WTC11 (cell line): ENCODE results near the gene TIMM13. TPM values are rescaled to one million over a fixed set of nuclear protein-coding genes. Genes with fewer than 3 reads are reported as not detected.

ENCODE experiments used
- ATAC-seq: fragments of 200-7000 bp; cut with Tn5 transposase; 2 replicates; pipeline ENCODE4 v1.10.0; 2021; ENCODE audit warnings: mild to moderate bottlenecking, moderate library complexity
- CTCF ChIA-PET: fragments of 300-600 bp; sonication (Branson Sonifier 250); formaldehyde crosslinking; loops from one replicate; lab custom pipeline; 2021; ENCODE audit warnings: antibody characterized with exemption; lab: Charles Lee
- POLR2A ChIA-PET: fragments of 350-600 bp; sonication (Branson Sonifier 250); formaldehyde crosslinking; loops from one replicate; lab custom pipeline; 2021; ENCODE audit warnings: antibody characterized with exemption; lab: Charles Lee
- DNase-seq: peaks from one replicate; pipeline ENCODE4 v3.0.0; 2021; ENCODE audit warnings: low spot score
- H3K27ac Mint-ChIP-seq: 2 replicates; pipeline ENCODE4 v1.8.0; 2021; ENCODE audit warnings: mixed read lengths
- H3K27me3 Mint-ChIP-seq: 2 replicates; pipeline ENCODE4 v1.8.0; 2021; ENCODE audit warnings: low read depth, mild to moderate bottlenecking, moderate library complexity, mixed read lengths
- H3K36me3 Mint-ChIP-seq: 2 replicates; pipeline ENCODE4 v1.8.0; 2021; ENCODE audit warnings: mixed read lengths
- H3K4me1 Mint-ChIP-seq: 2 replicates; pipeline ENCODE4 v1.8.0; 2022; ENCODE audit warnings: mixed read lengths
- H3K4me3 Mint-ChIP-seq: 2 replicates; pipeline ENCODE4 v1.8.0; 2021; ENCODE audit warnings: mild to moderate bottlenecking, moderate library complexity, mixed read lengths
- H3K9me3 Mint-ChIP-seq: 2 replicates; pipeline ENCODE4 v1.8.0; 2021; ENCODE audit warnings: mixed read lengths
- FOXP1 ChIP-seq: sonication (generic); formaldehyde crosslinking; IDR thresholded peaks from 2 replicates; pipeline ENCODE4 v1.8.0; 2022; ENCODE audit warnings: missing genetic modification reagents, mild to moderate bottlenecking, moderate library complexity, borderline replicate concordance
- JAZF1 ChIP-seq: fragments of 250-450 bp; sonication (Bioruptor Pico); IDR thresholded peaks from 2 replicates; pipeline ENCODE4 v1.9.0; 2021; ENCODE audit warnings: moderate library complexity, mild to moderate bottlenecking, inconsistent platforms
- MXD4 ChIP-seq: fragments of 250-450 bp; sonication (Bioruptor Pico); IDR thresholded peaks from 2 replicates; pipeline ENCODE4 v1.8.0; 2021; ENCODE audit warnings: mild to moderate bottlenecking, moderate library complexity, borderline replicate concordance
- NR1H2 ChIP-seq: sonication (generic); formaldehyde crosslinking; IDR thresholded peaks from 2 replicates; pipeline ENCODE4 v1.9.0; 2021; ENCODE audit warnings: mild to moderate bottlenecking, moderate library complexity, missing genetic modification reagents
- NR3C1 ChIP-seq: sonication (generic); formaldehyde crosslinking; conservative IDR thresholded peaks from 2 replicates; pipeline ENCODE4 v1.8.1; 2023; ENCODE audit warnings: low read depth, mild to moderate bottlenecking, missing genetic modification reagents
- RELA ChIP-seq: sonication (generic); formaldehyde crosslinking; IDR thresholded peaks from 2 replicates; pipeline ENCODE4 v1.8.1; 2022; ENCODE audit warnings: missing genetic modification reagents, mild to moderate bottlenecking, borderline replicate concordance
- SMAD4 ChIP-seq: sonication (generic); formaldehyde crosslinking; IDR thresholded peaks from 2 replicates; pipeline ENCODE4 v1.8.0; 2022; ENCODE audit warnings: mild to moderate bottlenecking, missing genetic modification reagents
- TEAD4 ChIP-seq: sonication (generic); formaldehyde crosslinking; IDR thresholded peaks from 2 replicates; pipeline ENCODE4 v1.8.0; 2022; ENCODE audit warnings: mild to moderate bottlenecking, missing genetic modification reagents
- ZBTB21 ChIP-seq: sonication (generic); formaldehyde crosslinking; IDR thresholded peaks from 2 replicates; pipeline ENCODE4 v1.8.1; 2023; ENCODE audit warnings: mild to moderate bottlenecking, missing genetic modification reagents, borderline replicate concordance
- ZNF263 ChIP-seq: sonication (generic); formaldehyde crosslinking; IDR thresholded peaks from 2 replicates; pipeline ENCODE4 v1.8.1; 2022; ENCODE audit warnings: low read depth, mild to moderate bottlenecking, moderate library complexity, missing genetic modification reagents
- total RNA-seq: library from RNA; stranded (reverse); gene quantifications from 3 replicates; pipeline ENCODE4 v1.2.3, GENCODE V29; 2021
- TF ChIP-seq, protein P1 (sequence below): sonication (generic); formaldehyde crosslinking; IDR thresholded peaks from 2 replicates; pipeline ENCODE4 v1.8.1; 2023; ENCODE audit warnings: mild to moderate bottlenecking, moderate library complexity, missing genetic modification reagents
- TF ChIP-seq, protein P2 (sequence below): sonication (generic); formaldehyde crosslinking; IDR thresholded peaks from 2 replicates; pipeline ENCODE4 v1.8.0; 2022; ENCODE audit warnings: mild to moderate bottlenecking, missing genetic modification reagents
- TF ChIP-seq, protein P3 (sequence below): sonication (generic); formaldehyde crosslinking; IDR thresholded peaks from 2 replicates; pipeline ENCODE4 v1.8.0; 2023; ENCODE audit warnings: missing genetic modification reagents, mild to moderate bottlenecking, borderline replicate concordance
- TF ChIP-seq, protein P4 (sequence below): sonication (generic); formaldehyde crosslinking; IDR thresholded peaks from 2 replicates; pipeline ENCODE4 v1.8.1; 2022; ENCODE audit warnings: low read depth, mild to moderate bottlenecking, moderate library complexity, missing genetic modification reagents, borderline replicate concordance
- TF ChIP-seq, protein P5 (sequence below): sonication (generic); formaldehyde crosslinking; IDR thresholded peaks from 2 replicates; pipeline ENCODE4 v1.8.1; 2023; ENCODE audit warnings: mild to moderate bottlenecking, missing genetic modification reagents, borderline replicate concordance
- TF ChIP-seq, protein P6 (sequence below): fragments of 250-450 bp; sonication (Bioruptor Pico); IDR thresholded peaks from 2 replicates; pipeline ENCODE4 v1.8.0; 2021; ENCODE audit warnings: mild to moderate bottlenecking
- TF ChIP-seq, protein P7 (sequence below): sonication (generic); formaldehyde crosslinking; IDR thresholded peaks from 2 replicates; pipeline ENCODE4 v1.8.0; 2022; ENCODE audit warnings: mild to moderate bottlenecking, missing genetic modification reagents
- TF ChIP-seq, protein P8 (sequence below): sonication (generic); formaldehyde crosslinking; IDR thresholded peaks from 2 replicates; pipeline ENCODE4 v1.8.1; 2023; ENCODE audit warnings: mild to moderate bottlenecking, missing genetic modification reagents, moderate library complexity
- TF ChIP-seq, protein P9 (sequence below): sonication (generic); formaldehyde crosslinking; conservative IDR thresholded peaks from 2 replicates; pipeline ENCODE4 v1.8.1; 2022; ENCODE audit warnings: mild to moderate bottlenecking, missing genetic modification reagents

TIMM13 gene
- total RNA-seq, 1 experiment from 2014 or later, result 342 TPM

DNA sequence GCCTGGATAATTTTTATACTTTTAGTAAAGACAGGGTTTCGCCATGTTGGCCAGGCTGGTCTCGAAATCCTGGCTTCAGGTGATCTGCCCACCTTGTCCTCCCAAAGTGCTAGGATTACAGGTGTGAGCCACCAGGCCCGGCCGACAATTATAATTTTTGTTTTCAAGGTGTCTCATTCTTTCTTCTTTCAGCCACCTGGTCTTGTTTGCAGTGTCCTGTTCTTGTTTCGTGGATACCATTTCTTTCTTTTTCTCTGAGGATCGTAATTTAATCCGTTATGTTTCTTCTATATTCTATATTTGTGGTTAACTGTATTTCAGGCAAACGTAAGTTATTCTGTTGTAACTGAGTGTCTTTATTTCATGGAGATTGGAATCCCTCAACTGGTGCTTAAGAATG is 15.7 kb downstream of the TIMM13 start:
- CTCF ChIA-PET, result interaction anchor here (0.6 to 1.1 kb wide), 2 partner anchors 14 to 15 kb away, joined by 3 read pairs; no protein-coding TSS in a partner anchor
- ATAC-seq (no peak), DNase-seq (no peak)
- H3K27ac Mint-ChIP-seq, result no peak overlapping the region
- TF ChIP-seq ZBTB21 (CRISPR knock-in tag), result no peak
- TF ChIP-seq, protein P1, sequence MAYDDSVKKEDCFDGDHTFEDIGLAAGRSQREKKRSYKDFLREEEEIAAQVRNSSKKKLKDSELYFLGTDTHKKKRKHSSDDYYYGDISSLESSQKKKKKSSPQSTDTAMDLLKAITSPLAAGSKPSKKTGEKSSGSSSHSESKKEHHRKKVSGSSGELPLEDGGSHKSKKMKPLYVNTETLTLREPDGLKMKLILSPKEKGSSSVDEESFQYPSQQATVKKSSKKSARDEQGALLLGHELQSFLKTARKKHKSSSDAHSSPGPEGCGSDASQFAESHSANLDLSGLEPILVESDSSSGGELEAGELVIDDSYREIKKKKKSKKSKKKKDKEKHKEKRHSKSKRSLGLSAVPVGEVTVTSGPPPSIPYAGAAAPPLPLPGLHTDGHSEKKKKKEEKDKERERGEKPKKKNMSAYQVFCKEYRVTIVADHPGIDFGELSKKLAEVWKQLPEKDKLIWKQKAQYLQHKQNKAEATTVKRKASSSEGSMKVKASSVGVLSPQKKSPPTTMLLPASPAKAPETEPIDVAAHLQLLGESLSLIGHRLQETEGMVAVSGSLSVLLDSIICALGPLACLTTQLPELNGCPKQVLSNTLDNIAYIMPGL (CRISPR knock-in tag), result no peak
- TF ChIP-seq, protein P2, sequence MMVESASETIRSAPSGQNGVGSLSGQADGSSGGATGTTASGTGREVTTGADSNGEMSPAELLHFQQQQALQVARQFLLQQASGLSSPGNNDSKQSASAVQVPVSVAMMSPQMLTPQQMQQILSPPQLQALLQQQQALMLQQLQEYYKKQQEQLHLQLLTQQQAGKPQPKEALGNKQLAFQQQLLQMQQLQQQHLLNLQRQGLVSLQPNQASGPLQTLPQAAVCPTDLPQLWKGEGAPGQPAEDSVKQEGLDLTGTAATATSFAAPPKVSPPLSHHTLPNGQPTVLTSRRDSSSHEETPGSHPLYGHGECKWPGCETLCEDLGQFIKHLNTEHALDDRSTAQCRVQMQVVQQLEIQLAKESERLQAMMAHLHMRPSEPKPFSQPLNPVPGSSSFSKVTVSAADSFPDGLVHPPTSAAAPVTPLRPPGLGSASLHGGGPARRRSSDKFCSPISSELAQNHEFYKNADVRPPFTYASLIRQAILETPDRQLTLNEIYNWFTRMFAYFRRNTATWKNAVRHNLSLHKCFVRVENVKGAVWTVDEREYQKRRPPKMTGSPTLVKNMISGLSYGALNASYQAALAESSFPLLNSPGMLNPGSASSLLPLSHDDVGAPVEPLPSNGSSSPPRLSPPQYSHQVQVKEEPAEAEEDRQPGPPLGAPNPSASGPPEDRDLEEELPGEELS (CRISPR knock-in tag), result no peak
- TF ChIP-seq, protein P3, sequence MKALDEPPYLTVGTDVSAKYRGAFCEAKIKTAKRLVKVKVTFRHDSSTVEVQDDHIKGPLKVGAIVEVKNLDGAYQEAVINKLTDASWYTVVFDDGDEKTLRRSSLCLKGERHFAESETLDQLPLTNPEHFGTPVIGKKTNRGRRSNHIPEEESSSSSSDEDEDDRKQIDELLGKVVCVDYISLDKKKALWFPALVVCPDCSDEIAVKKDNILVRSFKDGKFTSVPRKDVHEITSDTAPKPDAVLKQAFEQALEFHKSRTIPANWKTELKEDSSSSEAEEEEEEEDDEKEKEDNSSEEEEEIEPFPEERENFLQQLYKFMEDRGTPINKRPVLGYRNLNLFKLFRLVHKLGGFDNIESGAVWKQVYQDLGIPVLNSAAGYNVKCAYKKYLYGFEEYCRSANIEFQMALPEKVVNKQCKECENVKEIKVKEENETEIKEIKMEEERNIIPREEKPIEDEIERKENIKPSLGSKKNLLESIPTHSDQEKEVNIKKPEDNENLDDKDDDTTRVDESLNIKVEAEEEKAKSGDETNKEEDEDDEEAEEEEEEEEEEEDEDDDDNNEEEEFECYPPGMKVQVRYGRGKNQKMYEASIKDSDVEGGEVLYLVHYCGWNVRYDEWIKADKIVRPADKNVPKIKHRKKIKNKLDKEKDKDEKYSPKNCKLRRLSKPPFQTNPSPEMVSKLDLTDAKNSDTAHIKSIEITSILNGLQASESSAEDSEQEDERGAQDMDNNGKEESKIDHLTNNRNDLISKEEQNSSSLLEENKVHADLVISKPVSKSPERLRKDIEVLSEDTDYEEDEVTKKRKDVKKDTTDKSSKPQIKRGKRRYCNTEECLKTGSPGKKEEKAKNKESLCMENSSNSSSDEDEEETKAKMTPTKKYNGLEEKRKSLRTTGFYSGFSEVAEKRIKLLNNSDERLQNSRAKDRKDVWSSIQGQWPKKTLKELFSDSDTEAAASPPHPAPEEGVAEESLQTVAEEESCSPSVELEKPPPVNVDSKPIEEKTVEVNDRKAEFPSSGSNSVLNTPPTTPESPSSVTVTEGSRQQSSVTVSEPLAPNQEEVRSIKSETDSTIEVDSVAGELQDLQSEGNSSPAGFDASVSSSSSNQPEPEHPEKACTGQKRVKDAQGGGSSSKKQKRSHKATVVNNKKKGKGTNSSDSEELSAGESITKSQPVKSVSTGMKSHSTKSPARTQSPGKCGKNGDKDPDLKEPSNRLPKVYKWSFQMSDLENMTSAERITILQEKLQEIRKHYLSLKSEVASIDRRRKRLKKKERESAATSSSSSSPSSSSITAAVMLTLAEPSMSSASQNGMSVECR, result no peak
- TF ChIP-seq, protein P4, sequence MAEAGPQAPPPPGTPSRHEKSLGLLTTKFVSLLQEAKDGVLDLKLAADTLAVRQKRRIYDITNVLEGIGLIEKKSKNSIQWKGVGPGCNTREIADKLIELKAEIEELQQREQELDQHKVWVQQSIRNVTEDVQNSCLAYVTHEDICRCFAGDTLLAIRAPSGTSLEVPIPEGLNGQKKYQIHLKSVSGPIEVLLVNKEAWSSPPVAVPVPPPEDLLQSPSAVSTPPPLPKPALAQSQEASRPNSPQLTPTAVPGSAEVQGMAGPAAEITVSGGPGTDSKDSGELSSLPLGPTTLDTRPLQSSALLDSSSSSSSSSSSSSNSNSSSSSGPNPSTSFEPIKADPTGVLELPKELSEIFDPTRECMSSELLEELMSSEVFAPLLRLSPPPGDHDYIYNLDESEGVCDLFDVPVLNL, result no peak
- no peak for TF ChIP-seq JAZF1
- TF ChIP-seq, protein P5, sequence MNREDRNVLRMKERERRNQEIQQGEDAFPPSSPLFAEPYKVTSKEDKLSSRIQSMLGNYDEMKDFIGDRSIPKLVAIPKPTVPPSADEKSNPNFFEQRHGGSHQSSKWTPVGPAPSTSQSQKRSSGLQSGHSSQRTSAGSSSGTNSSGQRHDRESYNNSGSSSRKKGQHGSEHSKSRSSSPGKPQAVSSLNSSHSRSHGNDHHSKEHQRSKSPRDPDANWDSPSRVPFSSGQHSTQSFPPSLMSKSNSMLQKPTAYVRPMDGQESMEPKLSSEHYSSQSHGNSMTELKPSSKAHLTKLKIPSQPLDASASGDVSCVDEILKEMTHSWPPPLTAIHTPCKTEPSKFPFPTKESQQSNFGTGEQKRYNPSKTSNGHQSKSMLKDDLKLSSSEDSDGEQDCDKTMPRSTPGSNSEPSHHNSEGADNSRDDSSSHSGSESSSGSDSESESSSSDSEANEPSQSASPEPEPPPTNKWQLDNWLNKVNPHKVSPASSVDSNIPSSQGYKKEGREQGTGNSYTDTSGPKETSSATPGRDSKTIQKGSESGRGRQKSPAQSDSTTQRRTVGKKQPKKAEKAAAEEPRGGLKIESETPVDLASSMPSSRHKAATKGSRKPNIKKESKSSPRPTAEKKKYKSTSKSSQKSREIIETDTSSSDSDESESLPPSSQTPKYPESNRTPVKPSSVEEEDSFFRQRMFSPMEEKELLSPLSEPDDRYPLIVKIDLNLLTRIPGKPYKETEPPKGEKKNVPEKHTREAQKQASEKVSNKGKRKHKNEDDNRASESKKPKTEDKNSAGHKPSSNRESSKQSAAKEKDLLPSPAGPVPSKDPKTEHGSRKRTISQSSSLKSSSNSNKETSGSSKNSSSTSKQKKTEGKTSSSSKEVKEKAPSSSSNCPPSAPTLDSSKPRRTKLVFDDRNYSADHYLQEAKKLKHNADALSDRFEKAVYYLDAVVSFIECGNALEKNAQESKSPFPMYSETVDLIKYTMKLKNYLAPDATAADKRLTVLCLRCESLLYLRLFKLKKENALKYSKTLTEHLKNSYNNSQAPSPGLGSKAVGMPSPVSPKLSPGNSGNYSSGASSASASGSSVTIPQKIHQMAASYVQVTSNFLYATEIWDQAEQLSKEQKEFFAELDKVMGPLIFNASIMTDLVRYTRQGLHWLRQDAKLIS, result no peak
- TF ChIP-seq RELA, result no peak
- TF ChIP-seq TEAD4 (CRISPR knock-in tag), result no peak
- TF ChIP-seq, protein P6, sequence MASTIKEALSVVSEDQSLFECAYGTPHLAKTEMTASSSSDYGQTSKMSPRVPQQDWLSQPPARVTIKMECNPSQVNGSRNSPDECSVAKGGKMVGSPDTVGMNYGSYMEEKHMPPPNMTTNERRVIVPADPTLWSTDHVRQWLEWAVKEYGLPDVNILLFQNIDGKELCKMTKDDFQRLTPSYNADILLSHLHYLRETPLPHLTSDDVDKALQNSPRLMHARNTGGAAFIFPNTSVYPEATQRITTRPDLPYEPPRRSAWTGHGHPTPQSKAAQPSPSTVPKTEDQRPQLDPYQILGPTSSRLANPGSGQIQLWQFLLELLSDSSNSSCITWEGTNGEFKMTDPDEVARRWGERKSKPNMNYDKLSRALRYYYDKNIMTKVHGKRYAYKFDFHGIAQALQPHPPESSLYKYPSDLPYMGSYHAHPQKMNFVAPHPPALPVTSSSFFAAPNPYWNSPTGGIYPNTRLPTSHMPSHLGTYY (CRISPR knock-in tag), result no peak
- TF ChIP-seq SMAD4, result no peak
- TF ChIP-seq NR1H2 (CRISPR knock-in tag), result no peak
- TF ChIP-seq ZNF263 (CRISPR knock-in tag), result no peak
- TF ChIP-seq, protein P7, sequence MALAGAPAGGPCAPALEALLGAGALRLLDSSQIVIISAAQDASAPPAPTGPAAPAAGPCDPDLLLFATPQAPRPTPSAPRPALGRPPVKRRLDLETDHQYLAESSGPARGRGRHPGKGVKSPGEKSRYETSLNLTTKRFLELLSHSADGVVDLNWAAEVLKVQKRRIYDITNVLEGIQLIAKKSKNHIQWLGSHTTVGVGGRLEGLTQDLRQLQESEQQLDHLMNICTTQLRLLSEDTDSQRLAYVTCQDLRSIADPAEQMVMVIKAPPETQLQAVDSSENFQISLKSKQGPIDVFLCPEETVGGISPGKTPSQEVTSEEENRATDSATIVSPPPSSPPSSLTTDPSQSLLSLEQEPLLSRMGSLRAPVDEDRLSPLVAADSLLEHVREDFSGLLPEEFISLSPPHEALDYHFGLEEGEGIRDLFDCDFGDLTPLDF (CRISPR knock-in tag), result no peak
- no peak for TF ChIP-seq MXD4 (CRISPR knock-in tag)
- TF ChIP-seq, protein P8, sequence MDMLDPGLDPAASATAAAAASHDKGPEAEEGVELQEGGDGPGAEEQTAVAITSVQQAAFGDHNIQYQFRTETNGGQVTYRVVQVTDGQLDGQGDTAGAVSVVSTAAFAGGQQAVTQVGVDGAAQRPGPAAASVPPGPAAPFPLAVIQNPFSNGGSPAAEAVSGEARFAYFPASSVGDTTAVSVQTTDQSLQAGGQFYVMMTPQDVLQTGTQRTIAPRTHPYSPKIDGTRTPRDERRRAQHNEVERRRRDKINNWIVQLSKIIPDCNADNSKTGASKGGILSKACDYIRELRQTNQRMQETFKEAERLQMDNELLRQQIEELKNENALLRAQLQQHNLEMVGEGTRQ (CRISPR knock-in tag), result no peak
- TF ChIP-seq, protein P9, sequence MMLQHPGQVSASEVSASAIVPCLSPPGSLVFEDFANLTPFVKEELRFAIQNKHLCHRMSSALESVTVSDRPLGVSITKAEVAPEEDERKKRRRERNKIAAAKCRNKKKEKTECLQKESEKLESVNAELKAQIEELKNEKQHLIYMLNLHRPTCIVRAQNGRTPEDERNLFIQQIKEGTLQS (CRISPR knock-in tag), result no peak
- no peak for TF ChIP-seq FOXP1 (CRISPR knock-in tag)
- TF ChIP-seq NR3C1 (CRISPR knock-in tag), result no peak
- peaks cover 32% of the 10 kb centered on the region for H3K27me3 Mint-ChIP-seq
- H3K36me3 Mint-ChIP-seq, result no peaks in the 10 kb centered on the region
- POLR2A ChIA-PET, result interaction anchor here (0.6 kb wide), 1 partner anchor 396 kb away, joined by 4 read pairs; no protein-coding TSS in a partner anchor
- H3K4me3 Mint-ChIP-seq, result no peak overlapping the region
- H3K9me3 Mint-ChIP-seq, result peaks cover 14% of the 10 kb centered on the region
- no peaks in the 10 kb centered on the region for H3K4me1 Mint-ChIP-seq
